Stimulated activated CD4-positive, alpha-beta T cell treated with anti-CD3 and anti-CD28 coated beads, Interleukin-2, amount 100 ng/mL, for 24 hours (primary cell): ENCODE data around the gene GRM5.
"Not testable (repeated sequence)": the region's sequence is repeated elsewhere in the genome, so short reads cannot be mapped to it uniquely, and the experiment has no call there.

Experiments used
- DNase-seq, 2 donors: peaks; one replicate each; pipeline ENCODE4 v3.0.0-alpha.2; 2020

GRM5 gene

GRCh38 chr11:88484873-88485621 lies 580.7 kb downstream of the GRM5 start:
- peak; percentile 22 to 27 for DNase-seq

GRCh38 chr11:88482871-88483301 lies 582.9 kb downstream of the GRM5 start:
- DNase-seq, result no peak

GRCh38 chr11:88480223-88480622 lies 585.6 kb downstream of the GRM5 start:
- DNase-seq, result no peak

DNA sequence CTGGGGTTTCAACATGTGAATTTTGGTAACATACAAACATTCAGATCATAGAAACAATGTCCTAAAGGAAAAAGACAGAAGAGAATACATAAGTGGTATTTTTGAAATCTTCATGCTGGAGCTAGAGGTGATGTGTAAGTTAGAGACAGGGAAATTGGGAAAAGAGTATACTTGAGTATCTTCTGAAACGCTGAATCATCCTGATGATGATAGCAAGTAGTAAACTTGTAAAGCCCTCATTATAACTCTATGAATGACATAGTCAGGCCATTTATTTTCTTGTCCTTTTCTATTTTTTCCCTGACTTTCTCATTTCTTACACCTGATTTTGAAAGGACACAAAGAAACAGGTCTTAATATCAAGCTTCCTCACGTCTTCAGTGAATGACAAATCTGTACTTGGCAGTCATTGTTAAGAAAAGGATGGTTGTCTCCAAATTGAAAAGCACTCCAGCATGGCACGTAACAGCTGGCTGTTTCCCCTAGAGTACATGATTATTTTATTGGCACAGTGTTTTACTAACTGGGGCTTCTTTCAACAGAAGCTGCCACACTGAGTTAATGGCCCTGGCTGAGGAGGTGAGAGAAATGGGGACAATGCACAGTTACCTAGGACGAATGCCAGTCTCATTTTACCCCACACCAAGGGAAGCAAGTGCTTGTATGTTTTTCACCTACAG lies 587.5 kb downstream of the GRM5 start:
- DNase-seq, result no peak

DNA sequence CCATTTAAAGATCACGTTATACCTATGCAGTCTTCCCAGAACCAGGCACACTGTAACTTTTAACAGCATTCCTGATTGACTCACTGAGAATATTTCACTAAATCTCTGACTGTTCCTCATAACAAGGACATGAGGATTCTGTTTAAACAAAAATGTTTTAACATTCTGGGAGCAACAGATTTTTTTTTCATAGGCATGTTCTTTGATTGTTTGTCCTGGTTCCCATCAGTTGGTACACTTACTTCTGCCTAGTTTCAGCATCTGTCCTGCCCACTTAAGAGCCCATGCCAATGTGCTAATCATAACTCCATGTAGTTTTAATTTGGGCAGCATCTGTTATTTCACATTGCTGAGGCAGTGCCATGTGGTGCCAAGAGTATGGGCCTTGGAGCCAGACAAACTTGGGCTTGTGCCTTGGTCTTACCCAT lies 589.8 kb downstream of the GRM5 start:
- DNase-seq, result no peak

- DNase-seq, result no peak
Measured at GRCh38 chr11:88474655-88475054, 591.1 kb downstream of the GRM5 start.

DNA sequence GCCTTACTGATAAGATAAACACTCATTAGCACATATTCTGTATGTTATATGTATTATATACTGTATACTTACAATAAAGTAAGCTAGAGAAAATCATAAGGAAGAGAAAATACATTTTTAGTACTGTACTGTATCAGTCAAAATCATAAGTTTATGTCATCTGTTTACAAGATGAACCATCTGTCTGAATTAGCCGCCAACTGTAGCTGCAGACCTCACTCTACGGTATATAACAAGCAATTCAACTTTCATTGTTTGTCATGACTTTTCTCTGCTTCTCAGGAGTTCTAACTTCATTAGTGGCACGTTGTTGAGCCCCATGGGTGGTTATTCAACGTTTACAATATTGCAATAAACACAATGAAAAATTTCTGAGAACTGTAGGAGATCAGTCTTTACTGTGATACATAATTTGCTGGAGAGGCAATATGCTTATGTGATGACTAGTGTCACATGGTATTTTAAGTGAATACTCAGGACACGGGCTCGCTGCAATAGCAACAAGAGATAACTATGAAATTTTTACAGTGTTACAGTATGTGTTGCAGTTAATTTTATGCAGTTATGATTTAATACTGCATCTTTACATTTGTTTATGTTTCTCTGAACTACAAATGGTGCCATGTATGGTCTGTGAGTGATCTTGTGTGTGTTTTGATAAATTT lies 596.1 kb downstream of the GRM5 start:
- DNase-seq, result no peak

DNA sequence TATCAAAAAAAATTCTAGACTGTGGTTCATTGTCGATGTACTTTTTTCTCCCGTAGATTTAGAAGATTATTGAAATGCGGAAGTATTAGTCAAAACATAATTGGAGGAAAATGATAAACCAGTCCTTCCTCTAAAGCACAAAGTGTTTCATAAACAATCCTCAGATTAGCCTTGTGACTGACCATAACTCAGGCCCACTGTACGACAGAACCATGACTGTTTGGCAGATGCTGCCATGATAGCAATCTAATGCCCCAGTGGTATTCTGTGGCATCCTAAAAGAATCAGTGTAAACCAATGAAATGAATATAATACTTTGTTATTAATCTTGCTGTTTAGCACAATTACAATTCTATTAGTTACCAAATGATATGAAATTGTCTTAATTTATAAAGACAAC lies 601.3 kb downstream of the GRM5 start:
- DNase-seq, result no peak

DNA sequence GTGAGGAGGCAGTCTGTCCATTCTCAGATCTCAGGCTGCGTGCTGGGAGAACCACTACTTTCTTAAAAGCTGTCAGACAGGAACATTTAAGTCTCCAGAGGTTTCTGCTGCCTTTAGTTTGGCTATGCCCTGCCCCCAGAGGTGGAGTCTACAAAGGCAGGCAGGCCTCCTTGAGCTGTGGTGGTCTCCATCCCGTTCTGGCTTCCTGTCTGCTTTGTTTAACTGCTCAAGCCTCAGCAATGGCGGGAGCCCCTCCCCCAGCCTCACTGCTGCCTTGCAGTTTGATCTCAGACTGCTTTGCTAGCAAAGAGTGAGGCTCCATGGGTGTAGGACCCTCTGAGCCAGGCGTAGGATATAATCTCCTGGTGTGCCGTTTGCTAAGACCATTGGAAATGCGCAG lies 602.5 kb downstream of the GRM5 start:
- DNase-seq, result not testable (repeated sequence)

DNA sequence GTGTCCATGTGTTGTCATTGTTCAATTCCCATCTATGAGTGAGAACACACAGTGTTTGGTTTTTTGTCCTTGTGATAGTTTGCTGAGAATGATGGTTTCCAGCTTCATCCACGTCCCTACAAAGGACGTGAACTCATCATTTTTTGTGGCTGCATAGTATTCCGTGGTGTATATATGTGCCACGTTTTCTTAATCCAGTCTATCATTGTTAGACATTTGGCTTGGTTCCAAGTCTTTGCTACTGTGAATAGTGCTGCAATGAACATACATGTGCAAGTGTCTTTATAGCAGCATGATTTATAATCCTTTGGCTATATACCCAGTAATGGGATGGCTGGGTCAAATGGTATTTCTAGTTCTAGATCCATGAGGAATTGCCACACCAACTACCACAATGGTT lies 607.7 kb downstream of the GRM5 start:
- DNase-seq, result not testable (repeated sequence)

- no peak for DNase-seq
Measured at GRCh38 chr11:88455974-88456373, 609.8 kb downstream of the GRM5 start.

GRCh38 chr11:88454881-88455280 lies 610.9 kb downstream of the GRM5 start:
- DNase-seq, result no peak
